Chondrocyte (in vitro differentiated cells): ENCODE results near the gene RPTOR. TPM values are rescaled to one million over a fixed set of nuclear protein-coding genes. Genes with fewer than 3 reads are reported as not detected.

Source experiments
- DNase-seq: peaks from one replicate; pipeline ENCODE4 v3.0.0; 2021; ENCODE audit warnings: mixed read lengths, low spot score
- H3K27ac Mint-ChIP-seq: one replicate; pipeline ENCODE4 v1.8.0; 2021; ENCODE audit warnings: mild to moderate bottlenecking, moderate library complexity, mixed read lengths; ENCODE audit not compliant: unreplicated experiment
- H3K27me3 Mint-ChIP-seq: 2 replicates; pipeline ENCODE4 v1.8.0; 2021; ENCODE audit warnings: low read depth, mixed read lengths
- H3K36me3 Mint-ChIP-seq: 2 replicates; pipeline ENCODE4 v1.8.0; 2021; ENCODE audit warnings: low read depth, mixed read lengths
- H3K4me1 Mint-ChIP-seq: 2 replicates; pipeline ENCODE4 v1.8.0; 2021; ENCODE audit warnings: low read depth, mild to moderate bottlenecking, mixed read lengths
- H3K4me3 Mint-ChIP-seq: one replicate; pipeline ENCODE4 v1.8.0; 2021; ENCODE audit warnings: mild to moderate bottlenecking, moderate library complexity, mixed read lengths; ENCODE audit not compliant: unreplicated experiment
- H3K9me3 Mint-ChIP-seq: 2 replicates; pipeline ENCODE4 v1.8.0; 2021; ENCODE audit warnings: low read depth, mixed read lengths
- total RNA-seq: library from RNA; stranded (reverse); gene quantifications from 3 replicates; pipeline ENCODE4 v1.2.1, GENCODE V29; 2021
- TF ChIP-seq, protein P1 (sequence below): fragments of 200-600 bp; sonication (generic); IDR thresholded peaks from 2 replicates; pipeline ENCODE4 v1.5.0; 2021; ENCODE audit warnings: antibody characterized with exemption, mild to moderate bottlenecking, moderate library complexity

Gene RPTOR
- total RNA-seq, 1 donor from 2014 or later: 30.9 TPM

DNA sequence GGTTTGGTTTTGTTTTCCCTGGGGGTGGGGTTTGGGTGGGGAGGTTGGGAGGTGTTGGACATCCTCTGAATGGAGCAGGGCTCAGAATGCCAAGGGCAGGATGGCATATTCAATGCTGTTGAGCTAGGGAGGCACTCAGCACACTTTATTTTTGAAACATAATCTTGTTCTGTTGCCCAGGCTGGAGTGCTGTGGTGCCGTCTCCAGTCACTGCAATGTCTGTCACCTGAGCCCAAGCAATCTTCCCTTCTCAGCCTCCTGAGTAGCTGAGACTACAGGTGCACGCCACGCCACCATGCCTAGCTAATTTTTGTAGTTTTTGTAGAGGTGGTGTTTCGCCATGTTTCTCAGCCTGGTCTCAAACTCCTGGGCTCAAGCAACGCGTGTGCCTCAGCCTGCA is 186.1 kb downstream of the RPTOR start:
- TF ChIP-seq, protein P1, sequence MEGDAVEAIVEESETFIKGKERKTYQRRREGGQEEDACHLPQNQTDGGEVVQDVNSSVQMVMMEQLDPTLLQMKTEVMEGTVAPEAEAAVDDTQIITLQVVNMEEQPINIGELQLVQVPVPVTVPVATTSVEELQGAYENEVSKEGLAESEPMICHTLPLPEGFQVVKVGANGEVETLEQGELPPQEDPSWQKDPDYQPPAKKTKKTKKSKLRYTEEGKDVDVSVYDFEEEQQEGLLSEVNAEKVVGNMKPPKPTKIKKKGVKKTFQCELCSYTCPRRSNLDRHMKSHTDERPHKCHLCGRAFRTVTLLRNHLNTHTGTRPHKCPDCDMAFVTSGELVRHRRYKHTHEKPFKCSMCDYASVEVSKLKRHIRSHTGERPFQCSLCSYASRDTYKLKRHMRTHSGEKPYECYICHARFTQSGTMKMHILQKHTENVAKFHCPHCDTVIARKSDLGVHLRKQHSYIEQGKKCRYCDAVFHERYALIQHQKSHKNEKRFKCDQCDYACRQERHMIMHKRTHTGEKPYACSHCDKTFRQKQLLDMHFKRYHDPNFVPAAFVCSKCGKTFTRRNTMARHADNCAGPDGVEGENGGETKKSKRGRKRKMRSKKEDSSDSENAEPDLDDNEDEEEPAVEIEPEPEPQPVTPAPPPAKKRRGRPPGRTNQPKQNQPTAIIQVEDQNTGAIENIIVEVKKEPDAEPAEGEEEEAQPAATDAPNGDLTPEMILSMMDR: no peak
- no peak for DNase-seq
- Mint-ChIP-seq H3K4me1 (peaks cover 31% of the 10 kb centered on the region), H3K36me3 (peaks cover 1% of the 10 kb centered on the region), H3K4me3 (no peak overlapping the region), H3K27me3 (no peaks in the 10 kb centered on the region), H3K27ac (no peak overlapping the region), H3K9me3 (no peaks in the 10 kb centered on the region)

DNA sequence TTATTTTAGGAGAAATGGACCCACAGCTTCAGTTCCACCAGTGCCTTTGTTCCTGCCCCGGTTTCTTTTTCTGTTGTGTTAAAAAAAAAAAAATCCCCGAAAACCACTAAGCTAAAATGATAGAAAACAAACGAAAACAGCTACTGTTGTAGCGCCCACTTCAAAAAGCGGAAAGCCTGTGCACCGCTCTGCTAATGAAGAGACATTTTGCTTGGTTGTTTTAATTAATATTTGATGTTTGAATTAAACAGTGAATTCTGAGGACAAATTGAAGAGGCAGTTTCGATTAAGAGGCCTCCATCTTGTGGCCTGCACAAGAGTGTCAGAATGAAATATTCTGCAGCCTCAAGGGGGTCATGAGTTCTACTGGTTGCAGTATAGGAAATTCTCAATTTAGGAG is 186.7 kb downstream of the RPTOR start:
- H3K27me3 Mint-ChIP-seq: no peaks in the 10 kb centered on the region
- peaks cover 1% of the 10 kb centered on the region for H3K36me3 Mint-ChIP-seq
- DNase-seq: no peak
- H3K4me1 Mint-ChIP-seq: peaks cover 25% of the 10 kb centered on the region
- no peak overlapping the region for H3K4me3 Mint-ChIP-seq
- no peak overlapping the region for H3K27ac Mint-ChIP-seq
- TF ChIP-seq, protein P1: no peak
- H3K9me3 Mint-ChIP-seq: no peaks in the 10 kb centered on the region

DNA sequence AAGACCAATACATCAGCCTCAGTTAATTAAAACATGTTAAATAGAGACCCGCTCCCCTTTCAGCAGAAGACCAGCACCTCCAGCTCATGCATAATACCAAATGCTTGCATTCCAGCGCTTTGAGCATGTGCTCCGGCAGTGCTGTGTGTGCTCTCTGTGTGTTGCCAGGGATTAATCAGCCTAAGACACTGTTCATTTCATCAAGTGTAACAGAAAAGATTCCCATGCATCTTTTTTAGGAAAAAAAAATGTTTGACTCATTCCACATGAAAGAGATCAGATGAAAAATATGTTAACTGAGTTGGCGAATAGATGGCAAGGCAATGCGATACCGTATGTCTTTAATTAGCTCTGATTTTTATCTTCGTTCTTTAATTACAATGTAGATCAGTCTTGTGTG is 187.6 kb downstream of the RPTOR start:
- H3K4me1 Mint-ChIP-seq: peaks cover 16% of the 10 kb centered on the region
- no peaks in the 10 kb centered on the region for H3K9me3 Mint-ChIP-seq
- DNase-seq: no peak
- no peaks in the 10 kb centered on the region for H3K27me3 Mint-ChIP-seq
- no peak overlapping the region for H3K4me3 Mint-ChIP-seq
- H3K27ac Mint-ChIP-seq: peak overlapping the region; percentile 28
- peaks cover 1% of the 10 kb centered on the region for H3K36me3 Mint-ChIP-seq
- TF ChIP-seq, protein P1: no peak

- no peak overlapping the region for H3K4me3 Mint-ChIP-seq
- H3K9me3 Mint-ChIP-seq: no peaks in the 10 kb centered on the region
- DNase-seq: no peak
- H3K4me1 Mint-ChIP-seq: peaks cover 2% of the 10 kb centered on the region
- no peaks in the 10 kb centered on the region for H3K27me3 Mint-ChIP-seq
- TF ChIP-seq, protein P1: no peak
- no peak overlapping the region for H3K27ac Mint-ChIP-seq
- peaks cover 15% of the 10 kb centered on the region for H3K36me3 Mint-ChIP-seq
Measured at GRCh38 chr17:80737106-80738019, 192.7 kb downstream of the RPTOR start.

GRCh38 chr17:80738020-80738808 is 193.6 kb downstream of the RPTOR start:
- no peaks in the 10 kb centered on the region for H3K9me3 Mint-ChIP-seq
- H3K27ac Mint-ChIP-seq: no peak overlapping the region
- no peak overlapping the region for H3K4me3 Mint-ChIP-seq
- no peaks in the 10 kb centered on the region for H3K27me3 Mint-ChIP-seq
- peaks cover 15% of the 10 kb centered on the region for H3K36me3 Mint-ChIP-seq
- H3K4me1 Mint-ChIP-seq: no peaks in the 10 kb centered on the region
- TF ChIP-seq, protein P1: no peak
- DNase-seq: no peak
